Suppressor macrophage treated with lipopolysaccharide for 4 hours (primary cell): Measurements from ENCODE around the gene RBBP6.
"Not testable (repeated sequence)": the region's sequence is repeated elsewhere in the genome, so short reads cannot be mapped to it uniquely, and the experiment has no call there.

Experiments used
- DNase-seq: peaks from one replicate; pipeline ENCODE4 v3.0.0-alpha.2; 2020

The RBBP6 gene, protein sequence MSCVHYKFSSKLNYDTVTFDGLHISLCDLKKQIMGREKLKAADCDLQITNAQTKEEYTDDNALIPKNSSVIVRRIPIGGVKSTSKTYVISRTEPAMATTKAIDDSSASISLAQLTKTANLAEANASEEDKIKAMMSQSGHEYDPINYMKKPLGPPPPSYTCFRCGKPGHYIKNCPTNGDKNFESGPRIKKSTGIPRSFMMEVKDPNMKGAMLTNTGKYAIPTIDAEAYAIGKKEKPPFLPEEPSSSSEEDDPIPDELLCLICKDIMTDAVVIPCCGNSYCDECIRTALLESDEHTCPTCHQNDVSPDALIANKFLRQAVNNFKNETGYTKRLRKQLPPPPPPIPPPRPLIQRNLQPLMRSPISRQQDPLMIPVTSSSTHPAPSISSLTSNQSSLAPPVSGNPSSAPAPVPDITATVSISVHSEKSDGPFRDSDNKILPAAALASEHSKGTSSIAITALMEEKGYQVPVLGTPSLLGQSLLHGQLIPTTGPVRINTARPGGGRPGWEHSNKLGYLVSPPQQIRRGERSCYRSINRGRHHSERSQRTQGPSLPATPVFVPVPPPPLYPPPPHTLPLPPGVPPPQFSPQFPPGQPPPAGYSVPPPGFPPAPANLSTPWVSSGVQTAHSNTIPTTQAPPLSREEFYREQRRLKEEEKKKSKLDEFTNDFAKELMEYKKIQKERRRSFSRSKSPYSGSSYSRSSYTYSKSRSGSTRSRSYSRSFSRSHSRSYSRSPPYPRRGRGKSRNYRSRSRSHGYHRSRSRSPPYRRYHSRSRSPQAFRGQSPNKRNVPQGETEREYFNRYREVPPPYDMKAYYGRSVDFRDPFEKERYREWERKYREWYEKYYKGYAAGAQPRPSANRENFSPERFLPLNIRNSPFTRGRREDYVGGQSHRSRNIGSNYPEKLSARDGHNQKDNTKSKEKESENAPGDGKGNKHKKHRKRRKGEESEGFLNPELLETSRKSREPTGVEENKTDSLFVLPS (N-terminal part only)

DNA sequence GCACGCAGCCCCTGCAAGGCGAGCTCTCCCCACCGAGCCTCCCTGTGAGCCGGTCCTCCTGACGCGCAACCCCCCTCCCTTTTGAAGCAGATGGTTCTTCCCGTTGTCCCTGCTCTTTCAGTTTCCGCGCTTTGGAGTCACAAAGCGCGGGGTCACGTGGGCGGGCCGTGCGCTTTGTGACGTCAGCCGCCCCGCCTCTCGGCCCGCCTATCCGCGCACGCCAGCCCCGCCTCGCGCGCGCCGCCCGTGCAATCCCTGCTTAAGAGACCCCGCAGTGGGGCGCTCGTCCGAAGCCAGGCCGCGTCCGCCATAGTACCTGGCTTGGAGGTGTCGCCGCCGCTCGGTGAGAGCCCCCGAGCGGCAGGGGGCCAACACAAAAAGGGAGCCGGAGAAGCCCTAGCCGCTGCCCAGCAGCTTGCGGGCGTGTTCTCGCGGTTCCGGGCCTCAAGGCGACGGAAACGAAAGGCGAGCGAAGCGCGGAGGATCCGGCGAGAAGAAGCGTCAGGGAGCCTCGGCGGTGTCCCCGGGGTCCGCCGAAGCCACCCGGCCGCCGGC lies at the start of gene RBBP6:
TSS of gene RBBP6 (plus strand) at position 272 of the 555 bp plus-strand sequence. CDS start 1,061 bp downstream, outside the sequence.
- DNase-seq = peak; percentile 99

- no peak for DNase-seq
Measured at GRCh38 chr16:24490866-24491265, 48.5 kb upstream of the RBBP6 start.

- DNase-seq = no peak
Measured at GRCh38 chr16:24491731-24492130, 47.6 kb upstream of the RBBP6 start.

DNA sequence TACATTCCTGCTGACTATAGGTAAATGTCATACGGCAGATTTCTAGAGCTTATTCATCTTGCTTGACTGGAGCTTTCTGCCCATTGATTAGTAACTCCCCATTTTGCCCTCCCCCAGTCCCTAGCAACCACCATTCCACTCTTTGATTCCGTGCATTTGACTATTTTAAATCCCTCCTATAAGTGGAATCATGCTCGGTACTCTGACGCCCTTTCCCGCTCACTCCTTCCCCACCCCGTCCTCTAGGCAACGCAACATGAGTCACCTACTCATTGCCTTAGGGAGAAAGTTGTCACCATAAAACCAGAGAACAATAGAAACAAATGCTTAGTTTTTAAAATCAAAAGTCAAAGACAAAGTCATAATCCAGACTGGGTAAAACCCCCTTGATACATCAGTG lies 45.5 kb upstream of the RBBP6 start:
- DNase-seq = no peak

DNA sequence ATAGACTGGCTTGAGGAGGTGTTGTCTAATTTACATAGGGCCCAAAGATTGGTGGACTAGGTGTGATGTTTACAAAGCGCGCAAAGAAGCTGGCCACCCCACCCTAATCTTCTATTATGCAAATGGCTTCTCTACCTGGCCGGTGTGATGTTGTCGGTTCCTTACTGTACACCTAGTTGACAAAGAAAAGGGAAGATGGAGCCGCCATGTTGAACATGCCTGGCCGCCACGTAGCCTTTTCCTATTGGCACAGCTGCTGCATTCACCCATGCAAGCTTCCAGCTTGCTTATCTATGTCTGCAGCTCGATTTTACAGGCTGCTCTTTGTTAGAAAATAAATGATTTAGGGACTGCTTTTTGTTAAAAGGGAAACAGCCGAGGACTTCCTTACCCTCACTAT lies 44.2 kb upstream of the RBBP6 start:
- DNase-seq = not testable (repeated sequence)

- DNase-seq = no peak
Measured at GRCh38 chr16:24497440-24497839, 41.9 kb upstream of the RBBP6 start.

DNA sequence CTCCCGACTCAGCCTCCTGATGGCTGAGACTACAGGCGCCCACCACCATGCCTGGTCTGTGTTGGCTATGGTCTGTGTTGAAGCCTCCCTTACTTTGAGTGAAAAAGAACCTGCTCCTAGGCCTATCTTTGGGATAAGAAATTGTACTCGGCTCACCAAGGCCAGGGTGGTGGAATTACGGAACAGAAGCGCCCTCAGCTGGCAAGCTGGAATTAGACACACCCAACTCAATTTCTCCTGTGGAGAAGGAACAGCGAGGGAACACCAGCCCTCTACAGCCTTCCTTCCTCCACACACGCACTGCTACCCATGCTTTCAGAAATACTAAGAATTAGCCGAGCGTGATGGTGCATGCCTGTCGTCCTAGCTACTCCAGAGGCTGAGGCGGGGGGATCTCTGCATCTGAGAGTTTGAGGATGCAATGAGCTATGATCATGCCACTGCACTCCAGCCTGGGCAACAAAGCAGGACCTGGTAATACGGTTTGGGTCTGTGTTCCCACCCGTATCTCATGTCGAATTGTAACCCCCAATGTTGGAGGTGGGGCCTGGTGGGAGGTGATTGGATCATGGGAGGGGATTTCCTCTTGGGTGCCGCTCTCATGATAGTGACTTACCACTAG lies 40.1 kb upstream of the RBBP6 start:
- peak; percentile 52 for DNase-seq

- DNase-seq = peak; percentile 73
Measured at GRCh38 chr16:24504472-24505345, 34.7 kb upstream of the RBBP6 start.

GRCh38 chr16:24505959-24506358 lies 33.4 kb upstream of the RBBP6 start:
- DNase-seq = no peak

- DNase-seq = no peak
Measured at GRCh38 chr16:24507959-24508480, 31.3 kb upstream of the RBBP6 start.

DNA sequence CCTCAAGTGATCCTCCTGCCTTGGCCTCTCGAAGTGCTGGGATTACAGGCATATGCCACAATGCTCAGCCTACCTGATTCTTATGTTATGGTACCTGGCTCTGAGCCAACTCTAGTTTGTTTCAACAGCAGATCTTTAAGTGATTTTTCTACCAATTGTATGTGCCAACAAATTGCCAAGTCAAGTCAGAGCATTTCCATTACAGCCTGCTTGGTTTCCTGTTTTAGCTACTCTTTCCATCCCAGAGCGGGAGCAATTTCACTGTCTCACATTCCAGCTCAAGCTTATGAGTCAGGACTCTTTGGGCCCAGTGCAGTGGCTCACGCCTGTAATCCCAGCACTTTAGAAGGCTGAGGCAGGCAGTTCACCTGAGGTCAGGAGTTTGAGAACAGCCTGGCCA lies 30.8 kb upstream of the RBBP6 start:
- DNase-seq = no peak

GRCh38 chr16:24509536-24509935 lies 29.8 kb upstream of the RBBP6 start:
- no peak for DNase-seq

DNA sequence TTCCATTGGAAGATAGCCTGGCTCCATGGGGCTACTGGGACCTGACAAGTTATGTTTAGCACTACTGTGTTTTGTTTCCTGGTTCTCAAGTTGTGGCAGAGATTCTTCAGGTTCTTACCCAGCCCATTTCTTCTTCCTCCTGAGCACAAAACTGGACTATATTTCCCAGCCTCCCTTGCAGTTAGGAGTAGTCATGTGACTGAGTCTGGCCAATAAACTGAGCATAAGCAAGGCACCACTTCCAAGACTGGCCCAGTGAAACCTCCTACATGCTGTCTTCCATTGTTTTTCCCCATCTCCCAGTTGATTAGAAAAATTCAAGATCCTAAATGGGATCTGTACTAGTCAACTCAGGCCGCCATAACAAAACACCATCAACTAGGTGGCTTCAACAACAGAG lies 28.2 kb upstream of the RBBP6 start:
- DNase-seq = no peak

- DNase-seq = no peak
Measured at GRCh38 chr16:24511792-24512191, 27.6 kb upstream of the RBBP6 start.

GRCh38 chr16:24514096-24514495 lies 25.3 kb upstream of the RBBP6 start:
- DNase-seq = no peak

DNA sequence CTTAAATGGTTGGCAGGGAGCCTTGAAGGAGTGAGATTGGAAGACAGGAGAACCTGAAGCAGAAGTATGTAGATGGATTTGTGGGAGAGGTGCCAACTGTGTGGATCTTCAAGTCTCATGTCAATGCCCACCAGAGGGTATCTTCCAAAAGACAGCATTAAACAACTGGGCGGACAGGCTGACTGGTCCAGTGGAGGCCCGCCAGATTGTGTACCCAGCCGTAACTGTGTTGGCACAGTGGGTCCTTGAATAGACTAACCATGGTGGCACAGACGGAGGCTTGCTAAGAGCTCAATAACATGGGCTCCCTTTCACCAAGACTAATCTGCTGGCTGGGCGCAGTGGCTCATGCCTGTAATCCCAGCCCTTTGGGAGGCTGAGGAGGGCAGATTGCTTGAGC lies 24.2 kb upstream of the RBBP6 start:
- no peak for DNase-seq

DNA sequence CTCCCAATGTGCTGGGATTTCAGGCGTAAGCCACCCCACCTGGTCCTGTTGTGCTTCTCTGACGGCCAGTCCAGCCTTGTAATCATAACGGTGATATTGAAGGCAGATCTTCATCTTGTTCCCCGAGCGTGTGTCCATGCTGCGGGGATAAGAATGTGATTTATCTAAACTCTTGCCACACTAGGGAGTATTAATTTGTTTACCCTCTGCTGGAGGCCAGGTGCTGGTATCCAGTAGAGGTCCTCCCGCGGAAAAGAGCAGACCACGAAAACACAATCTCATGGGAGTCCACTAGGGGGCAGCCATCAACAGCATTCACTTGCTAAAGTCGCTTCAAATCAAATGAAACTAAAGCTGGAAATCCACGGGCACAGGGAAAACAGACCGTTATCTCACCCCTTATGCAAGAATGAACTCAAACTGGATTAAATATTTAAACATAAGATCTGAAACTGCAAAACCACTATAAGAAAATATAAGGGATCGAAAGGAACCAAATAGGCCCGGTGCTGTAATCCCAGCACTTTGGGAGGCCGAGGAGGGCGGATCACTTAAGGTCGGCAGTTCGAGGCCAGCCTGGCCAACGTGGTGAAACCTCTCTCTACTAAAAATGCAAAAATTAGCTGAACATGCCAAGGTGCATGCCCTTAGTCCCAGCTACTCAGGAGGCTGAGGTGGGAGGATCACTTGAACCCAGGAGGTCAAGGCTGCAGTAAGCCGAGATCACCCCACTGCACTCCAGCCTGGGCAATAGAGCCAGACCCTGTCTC lies 22.3 kb upstream of the RBBP6 start:
- peak; percentile 92 for DNase-seq

GRCh38 chr16:24518498-24518897 lies 20.9 kb upstream of the RBBP6 start:
- no peak for DNase-seq

- no peak for DNase-seq
Measured at GRCh38 chr16:24520983-24521382, 18.4 kb upstream of the RBBP6 start.

GRCh38 chr16:24522751-24523150 lies 16.6 kb upstream of the RBBP6 start:
- no peak for DNase-seq

GRCh38 chr16:24523569-24523968 lies 15.8 kb upstream of the RBBP6 start:
- DNase-seq = no peak
